ENCODE results near the gene PGGT1B. TPM values are rescaled to one million over a fixed set of nuclear protein-coding genes. Genes with fewer than 3 reads are reported as not detected.

PGGT1B gene
- polyA plus RNA-seq, 1 donor from 2014 or later, result 6.6 TPM

DNA sequence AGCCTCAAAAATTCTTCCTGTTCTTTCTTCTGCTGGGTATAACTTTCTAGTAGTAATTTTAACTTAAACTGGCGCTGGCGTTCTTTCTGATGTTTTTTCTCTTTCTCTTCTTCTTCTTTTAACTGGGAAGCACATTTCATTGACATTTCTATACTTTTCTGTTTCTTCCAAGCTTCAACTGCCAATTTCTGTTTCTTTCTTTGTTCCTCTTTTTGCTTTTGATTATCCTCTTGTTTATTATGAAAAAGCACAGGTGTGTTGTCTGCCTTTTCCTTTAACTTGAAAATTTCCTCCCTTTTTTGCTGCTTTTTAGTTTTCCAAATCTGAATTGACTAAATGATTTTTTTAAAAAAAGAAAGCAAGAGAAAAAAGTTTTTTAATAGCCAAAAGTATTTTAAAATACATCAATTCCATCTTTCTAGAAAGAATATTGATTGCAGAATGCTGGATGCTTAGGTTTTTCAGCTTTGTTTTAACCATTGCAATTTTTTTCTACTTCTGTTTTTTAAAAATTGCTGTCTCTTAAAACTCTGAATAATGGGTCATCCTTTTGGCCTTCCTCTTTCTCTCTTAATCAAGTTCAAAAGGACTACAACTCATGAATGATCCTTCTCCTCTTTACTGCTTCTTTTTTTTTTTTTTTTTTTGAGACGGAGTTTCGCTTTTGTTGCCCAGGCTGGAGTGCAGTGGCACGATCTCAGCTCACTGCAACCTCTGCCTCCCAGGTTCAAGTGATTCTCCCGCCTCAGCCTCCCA lies 8.8 kb upstream of the PGGT1B start:
- Histone ChIP-seq H3K36me3 (ENCODE audit: insufficient read depth, low read length) (peaks cover 17% of the 10 kb centered on the region), H3K4me3 (ENCODE audit: low read length) (no peak overlapping the region)

DNA sequence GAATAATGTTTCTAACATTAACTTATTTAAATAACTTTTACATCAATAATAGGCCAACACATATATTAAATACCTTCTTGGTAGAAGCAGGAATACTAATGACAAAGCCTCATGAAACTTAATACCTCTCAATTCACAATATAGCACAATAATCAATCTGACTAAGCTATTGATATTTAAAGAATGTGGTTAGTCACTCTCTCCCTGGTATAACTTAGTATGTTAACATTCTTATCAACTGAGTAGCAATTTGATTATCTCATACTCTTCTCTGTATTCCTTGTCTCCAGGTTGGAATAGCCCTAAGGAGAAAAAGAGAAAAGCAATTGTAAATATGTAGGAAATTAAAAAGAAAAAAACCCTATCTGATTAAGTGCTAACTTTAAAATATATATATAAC lies 4.9 kb upstream of the PGGT1B start:
- Histone ChIP-seq H3K9ac (ENCODE audit: low read length) (no peak overlapping the region), H4K20me1 (ENCODE audit: insufficient read depth) (no peaks in the 10 kb centered on the region), H3K27ac (ENCODE audit: low read length) (no peak overlapping the region), H2AFZ (ENCODE audit: low read depth, low read length) (no peak overlapping the region), H3K27me3 (ENCODE audit: insufficient read depth, low read depth, low read length) (no peaks in the 10 kb centered on the region), H3K4me2 (ENCODE audit: low read length) (no peak overlapping the region), H3K36me3 (ENCODE audit: insufficient read depth, low read length) (peaks cover 19% of the 10 kb centered on the region), H3K4me3 (ENCODE audit: low read length) (no peak overlapping the region), H3K9me2 (ENCODE audit: insufficient read depth, low read length) (no peaks in the 10 kb centered on the region), H3K79me2 (replicated peaks; ENCODE audit: insufficient read depth, low read length) (no peaks in the 10 kb centered on the region), H3K9me3 (ENCODE audit: low read length) (no peaks in the 10 kb centered on the region), H3F3A (ENCODE audit: insufficient read depth, low read length, poor library complexity, severe bottlenecking) (no peaks in the 10 kb centered on the region)
- TF ChIP-seq SMC3 (conservative IDR thresholded peaks at IDR 0.05; ENCODE audit: poor library complexity) (no peak), TAF1 (IDR thresholded peaks at IDR 0.05; ENCODE audit: low read depth) (no peak), MXI1 (conservative IDR thresholded peaks at IDR 0.05; ENCODE audit: poor library complexity, severe bottlenecking) (no peak), POLR2AphosphoS5 (IDR thresholded peaks at IDR 0.05) (no peak), EP300 (conservative IDR thresholded peaks at IDR 0.05; ENCODE audit: poor library complexity, severe bottlenecking) (no peak), RAD21 (conservative IDR thresholded peaks at IDR 0.05) (no peak), EZH2 (IDR thresholded peaks at IDR 0.05; ENCODE audit: borderline replicate concordance, insufficient read depth, low read length, poor library complexity, severe bottlenecking) (no peak)
- TF ChIP-seq, protein P1, sequence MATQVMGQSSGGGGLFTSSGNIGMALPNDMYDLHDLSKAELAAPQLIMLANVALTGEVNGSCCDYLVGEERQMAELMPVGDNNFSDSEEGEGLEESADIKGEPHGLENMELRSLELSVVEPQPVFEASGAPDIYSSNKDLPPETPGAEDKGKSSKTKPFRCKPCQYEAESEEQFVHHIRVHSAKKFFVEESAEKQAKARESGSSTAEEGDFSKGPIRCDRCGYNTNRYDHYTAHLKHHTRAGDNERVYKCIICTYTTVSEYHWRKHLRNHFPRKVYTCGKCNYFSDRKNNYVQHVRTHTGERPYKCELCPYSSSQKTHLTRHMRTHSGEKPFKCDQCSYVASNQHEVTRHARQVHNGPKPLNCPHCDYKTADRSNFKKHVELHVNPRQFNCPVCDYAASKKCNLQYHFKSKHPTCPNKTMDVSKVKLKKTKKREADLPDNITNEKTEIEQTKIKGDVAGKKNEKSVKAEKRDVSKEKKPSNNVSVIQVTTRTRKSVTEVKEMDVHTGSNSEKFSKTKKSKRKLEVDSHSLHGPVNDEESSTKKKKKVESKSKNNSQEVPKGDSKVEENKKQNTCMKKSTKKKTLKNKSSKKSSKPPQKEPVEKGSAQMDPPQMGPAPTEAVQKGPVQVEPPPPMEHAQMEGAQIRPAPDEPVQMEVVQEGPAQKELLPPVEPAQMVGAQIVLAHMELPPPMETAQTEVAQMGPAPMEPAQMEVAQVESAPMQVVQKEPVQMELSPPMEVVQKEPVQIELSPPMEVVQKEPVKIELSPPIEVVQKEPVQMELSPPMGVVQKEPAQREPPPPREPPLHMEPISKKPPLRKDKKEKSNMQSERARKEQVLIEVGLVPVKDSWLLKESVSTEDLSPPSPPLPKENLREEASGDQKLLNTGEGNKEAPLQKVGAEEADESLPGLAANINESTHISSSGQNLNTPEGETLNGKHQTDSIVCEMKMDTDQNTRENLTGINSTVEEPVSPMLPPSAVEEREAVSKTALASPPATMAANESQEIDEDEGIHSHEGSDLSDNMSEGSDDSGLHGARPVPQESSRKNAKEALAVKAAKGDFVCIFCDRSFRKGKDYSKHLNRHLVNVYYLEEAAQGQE (IDR thresholded peaks at IDR 0.05; ENCODE audit: borderline replicate concordance), result no peak
- TF ChIP-seq, protein P2, sequence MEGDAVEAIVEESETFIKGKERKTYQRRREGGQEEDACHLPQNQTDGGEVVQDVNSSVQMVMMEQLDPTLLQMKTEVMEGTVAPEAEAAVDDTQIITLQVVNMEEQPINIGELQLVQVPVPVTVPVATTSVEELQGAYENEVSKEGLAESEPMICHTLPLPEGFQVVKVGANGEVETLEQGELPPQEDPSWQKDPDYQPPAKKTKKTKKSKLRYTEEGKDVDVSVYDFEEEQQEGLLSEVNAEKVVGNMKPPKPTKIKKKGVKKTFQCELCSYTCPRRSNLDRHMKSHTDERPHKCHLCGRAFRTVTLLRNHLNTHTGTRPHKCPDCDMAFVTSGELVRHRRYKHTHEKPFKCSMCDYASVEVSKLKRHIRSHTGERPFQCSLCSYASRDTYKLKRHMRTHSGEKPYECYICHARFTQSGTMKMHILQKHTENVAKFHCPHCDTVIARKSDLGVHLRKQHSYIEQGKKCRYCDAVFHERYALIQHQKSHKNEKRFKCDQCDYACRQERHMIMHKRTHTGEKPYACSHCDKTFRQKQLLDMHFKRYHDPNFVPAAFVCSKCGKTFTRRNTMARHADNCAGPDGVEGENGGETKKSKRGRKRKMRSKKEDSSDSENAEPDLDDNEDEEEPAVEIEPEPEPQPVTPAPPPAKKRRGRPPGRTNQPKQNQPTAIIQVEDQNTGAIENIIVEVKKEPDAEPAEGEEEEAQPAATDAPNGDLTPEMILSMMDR (IDR thresholded peaks at IDR 0.05; ENCODE audit: poor library complexity, severe bottlenecking), result no peak

More for the DNA sequence above, 8.8 kb upstream of the PGGT1B start:
- Histone ChIP-seq H3K27ac (ENCODE audit: low read length) (no peak overlapping the region), H3K79me2 (replicated peaks; ENCODE audit: insufficient read depth, low read length) (no peaks in the 10 kb centered on the region), H3K4me2 (ENCODE audit: low read length) (no peak overlapping the region), H3K9me2 (ENCODE audit: insufficient read depth, low read length) (no peaks in the 10 kb centered on the region), H3F3A (ENCODE audit: insufficient read depth, low read length, poor library complexity, severe bottlenecking) (no peaks in the 10 kb centered on the region), H3K9ac (ENCODE audit: low read length) (no peak overlapping the region), H4K20me1 (ENCODE audit: insufficient read depth) (no peaks in the 10 kb centered on the region), H3K27me3 (ENCODE audit: insufficient read depth, low read depth, low read length) (no peaks in the 10 kb centered on the region), H2AFZ (ENCODE audit: low read depth, low read length) (no peak overlapping the region), H3K9me3 (ENCODE audit: low read length) (no peaks in the 10 kb centered on the region)
- no peak for TF ChIP-seq EZH2 (IDR thresholded peaks at IDR 0.05; ENCODE audit: borderline replicate concordance, insufficient read depth, low read length, poor library complexity, severe bottlenecking)
- no peak for TF ChIP-seq RAD21 (conservative IDR thresholded peaks at IDR 0.05)
- TF ChIP-seq POLR2AphosphoS5 (IDR thresholded peaks at IDR 0.05), result no peak
- TF ChIP-seq, protein P1 (IDR thresholded peaks at IDR 0.05; ENCODE audit: borderline replicate concordance), result no peak
- TF ChIP-seq, protein P2 (IDR thresholded peaks at IDR 0.05; ENCODE audit: poor library complexity, severe bottlenecking), result no peak
- TF ChIP-seq SMC3 (conservative IDR thresholded peaks at IDR 0.05; ENCODE audit: poor library complexity), result no peak
- no peak for TF ChIP-seq TAF1 (IDR thresholded peaks at IDR 0.05; ENCODE audit: low read depth)
- TF ChIP-seq MXI1 (conservative IDR thresholded peaks at IDR 0.05; ENCODE audit: poor library complexity, severe bottlenecking), result no peak
- no peak for TF ChIP-seq EP300 (conservative IDR thresholded peaks at IDR 0.05; ENCODE audit: poor library complexity, severe bottlenecking)

Measured in neural cell (in vitro differentiated cells).